CD4-positive, alpha-beta T cell (primary cell): Measurements from ENCODE around the gene TMEM272. TPM values are rescaled to one million over a fixed set of nuclear protein-coding genes. Genes with fewer than 3 reads are reported as not detected.
A peak's percentile ranks its signal among the peaks of the same experiment; 100 is the strongest.

Experiments
- ATAC-seq: fragments of 200-7000 bp; cut with Tn5 transposase; one replicate; pipeline ENCODE4 v1.10.0; 2022; ENCODE audit warnings: mild to moderate bottlenecking; ENCODE audit not compliant: poor library complexity
- CTCF ChIA-PET: fragments of 350-600 bp; sonication (Branson Sonifier 250); formaldehyde crosslinking; loops from one replicate; lab custom pipeline; 2021; ENCODE audit warnings: antibody characterized with exemption, inconsistent platforms; lab: Charles Lee
- POLR2A ChIA-PET: fragments of 350-600 bp; sonication (Branson Sonifier 250); formaldehyde crosslinking; loops from one replicate; lab custom pipeline; 2021; ENCODE audit warnings: antibody characterized with exemption, inconsistent platforms; lab: Charles Lee
- DNase-seq, 14 experiments: peaks; one replicate each; pipeline ENCODE4 v3.0.0-alpha.2; 2013 to 2020; ENCODE audit warnings: mixed read lengths in 2 of 14
- H3K27ac ChIP-seq, 2 donors: one replicate each; pipeline versions ENCODE4 v1.5.1 to v1.7.0; 2013; ENCODE audit warnings: low read length in 2 of 2, low read depth in 1 of 2, mild to moderate bottlenecking in 1 of 2
- H3K27me3 ChIP-seq, 2 experiments: 1 replicate in 1 of 2; 2 replicates in 1 of 2; pipeline versions ENCODE4 v1.6.1 to v1.7.0; 2013; ENCODE audit warnings: low read length in 2 of 2, control low read depth in 1 of 2, mild to moderate bottlenecking in 1 of 2, moderate library complexity in 1 of 2; ENCODE audit not compliant: insufficient read depth in 2 of 2, control insufficient read depth in 1 of 2
- H3K36me3 ChIP-seq: one replicate; pipeline ENCODE4 v1.6.1; 2013; ENCODE audit warnings: low read length, control low read depth; ENCODE audit not compliant: insufficient read depth
- H3K4me1 ChIP-seq: one replicate; pipeline ENCODE4 v1.6.1; 2013; ENCODE audit warnings: low read length, control low read depth; ENCODE audit not compliant: insufficient read depth
- H3K4me3 ChIP-seq: one replicate; pipeline ENCODE4 v1.5.1; 2013; ENCODE audit warnings: mild to moderate bottlenecking, low read length, moderate library complexity
- H3K9me3 ChIP-seq, 2 experiments: 1 replicate in 1 of 2; 2 replicates in 1 of 2; pipeline versions ENCODE4 v1.6.1 to v1.7.0; 2013; ENCODE audit warnings: low read length in 2 of 2, mild to moderate bottlenecking in 2 of 2, control low read depth in 1 of 2, moderate library complexity in 1 of 2; ENCODE audit not compliant: control insufficient read depth in 1 of 2, insufficient read depth in 1 of 2
- H3K27ac Mint-ChIP-seq: one replicate; pipeline ENCODE4 v1.8.0; 2020; ENCODE audit warnings: mixed read lengths
- H3K27me3 Mint-ChIP-seq: one replicate; pipeline ENCODE4 v1.8.0; 2021; ENCODE audit warnings: mixed read lengths
- H3K36me3 Mint-ChIP-seq: one replicate; pipeline ENCODE4 v1.8.0; 2021; ENCODE audit warnings: low read depth, mixed read lengths
- H3K4me1 Mint-ChIP-seq: one replicate; pipeline ENCODE4 v1.8.0; 2021; ENCODE audit warnings: low read depth, mixed read lengths
- H3K4me3 Mint-ChIP-seq: one replicate; pipeline ENCODE4 v1.8.0; 2020; ENCODE audit warnings: mild to moderate bottlenecking, mixed read lengths
- H3K9me3 Mint-ChIP-seq: one replicate; pipeline ENCODE4 v1.8.0; 2020; ENCODE audit warnings: mixed read lengths
- intact Hi-C, 2 experiments: fragments of 100-400 bp; cut with DNase I in 1 of 2; cut with micrococcal nuclease in 1 of 2; formaldehyde crosslinking; loops; one replicate each; pipeline versions ENCODE4 v1.15.1 to v1.9.0; 2023 to 2025; cut with DNase I, micrococcal nuclease
- total RNA-seq, 174 experiments: library from RNA in 2 of 174; stranded (reverse) in 2 of 174; gene quantifications; one replicate each; pipeline ENCODE4 v1.2.3 and lab custom pipeline; 2021 to 2026
- TF ChIP-seq, protein P1 (sequence below): fragments of 200-600 bp; IDR thresholded peaks from one replicate; pipeline ENCODE4 v1.8.0; 2022; ENCODE audit warnings: antibody characterized with exemption, mild to moderate bottlenecking

Gene TMEM272
- total RNA-seq, 2 experiments from 2014 or later = 2.7 to 2.8 TPM

DNA sequence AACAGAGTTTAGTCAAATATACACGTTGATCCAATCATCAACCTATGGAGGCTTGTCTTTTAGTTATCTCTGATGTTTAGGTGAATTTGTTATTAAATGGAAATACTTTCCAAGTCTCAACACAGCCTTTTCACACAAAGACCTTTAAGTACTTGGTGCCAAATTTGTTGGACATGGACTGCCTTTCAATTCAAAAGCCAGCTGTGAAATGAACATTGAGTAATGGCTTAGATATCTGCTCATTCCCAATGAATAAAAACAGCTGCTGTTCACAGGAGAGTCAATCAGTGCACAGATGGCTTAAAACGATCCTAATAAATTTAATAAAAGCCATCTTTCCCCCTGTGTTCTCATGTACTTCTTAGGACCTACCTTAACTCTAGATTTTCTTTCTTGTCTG lies 21.1 kb downstream of the TMEM272 start:
- ChIA-PET CTCF (interaction anchor here (1.0 to 1.1 kb wide), 2 partner anchors 8 to 26 kb away, joined by 3 to 4 read pairs; no protein-coding TSS in a partner anchor), POLR2A (interaction anchor here (5.0 to 10.0 kb wide), 4 partner anchors 8 to 371 kb away, joined by 42 to 153 read pairs (median 77); partner anchors contain the start of gene INTS6)
- DNase-seq (no peak), ATAC-seq (no peak)
- H3K9me3 Mint-ChIP-seq = no peaks in the 10 kb centered on the region
- H3K27me3 Mint-ChIP-seq = no peaks in the 10 kb centered on the region
- Histone ChIP-seq H3K36me3 (peaks cover 5% of the 10 kb centered on the region), H3K4me1 (peaks cover 85% of the 10 kb centered on the region), H3K4me3 (peak overlapping the region; percentile 54), H3K27ac (peak overlapping the region; percentile 76 to 79), H3K27me3 (no peaks in the 10 kb centered on the region), H3K9me3 (no peaks in the 10 kb centered on the region)
- intact Hi-C loops = loop anchor here (2.0 to 10.0 kb wide), 4 partner anchors 368 to 1699 kb away; partner anchors contain the start of genes CKAP2 (in 1 of the 2) and INTS6 (in 1 of the 2)
- peaks cover 88% of the 10 kb centered on the region for H3K4me1 Mint-ChIP-seq
- H3K27ac Mint-ChIP-seq = peak overlapping the region; percentile 89
- peak overlapping the region; percentile 86 for H3K4me3 Mint-ChIP-seq
- H3K36me3 Mint-ChIP-seq = peaks cover 55% of the 10 kb centered on the region
- TF ChIP-seq, protein P1, sequence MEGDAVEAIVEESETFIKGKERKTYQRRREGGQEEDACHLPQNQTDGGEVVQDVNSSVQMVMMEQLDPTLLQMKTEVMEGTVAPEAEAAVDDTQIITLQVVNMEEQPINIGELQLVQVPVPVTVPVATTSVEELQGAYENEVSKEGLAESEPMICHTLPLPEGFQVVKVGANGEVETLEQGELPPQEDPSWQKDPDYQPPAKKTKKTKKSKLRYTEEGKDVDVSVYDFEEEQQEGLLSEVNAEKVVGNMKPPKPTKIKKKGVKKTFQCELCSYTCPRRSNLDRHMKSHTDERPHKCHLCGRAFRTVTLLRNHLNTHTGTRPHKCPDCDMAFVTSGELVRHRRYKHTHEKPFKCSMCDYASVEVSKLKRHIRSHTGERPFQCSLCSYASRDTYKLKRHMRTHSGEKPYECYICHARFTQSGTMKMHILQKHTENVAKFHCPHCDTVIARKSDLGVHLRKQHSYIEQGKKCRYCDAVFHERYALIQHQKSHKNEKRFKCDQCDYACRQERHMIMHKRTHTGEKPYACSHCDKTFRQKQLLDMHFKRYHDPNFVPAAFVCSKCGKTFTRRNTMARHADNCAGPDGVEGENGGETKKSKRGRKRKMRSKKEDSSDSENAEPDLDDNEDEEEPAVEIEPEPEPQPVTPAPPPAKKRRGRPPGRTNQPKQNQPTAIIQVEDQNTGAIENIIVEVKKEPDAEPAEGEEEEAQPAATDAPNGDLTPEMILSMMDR = no peak

DNA sequence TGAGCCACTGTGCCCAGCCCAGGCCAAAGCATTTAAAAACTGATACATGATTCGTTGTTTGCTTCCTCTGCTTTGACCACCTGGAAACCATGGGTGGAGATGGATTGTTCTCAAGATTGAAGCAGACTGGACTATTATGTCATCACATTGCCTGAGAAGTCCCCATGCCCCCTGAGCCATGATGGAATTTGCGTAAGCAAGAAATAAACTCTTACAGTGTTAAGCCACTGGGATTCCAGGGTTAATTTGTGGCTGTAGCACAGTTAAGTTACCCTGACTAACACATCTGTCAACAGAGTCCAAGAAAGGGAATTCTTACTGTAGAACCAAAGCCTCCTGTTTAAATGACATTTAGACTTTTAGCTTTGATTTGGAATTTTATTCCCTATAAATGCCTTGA lies 21.6 kb downstream of the TMEM272 start:
- Histone ChIP-seq H3K9me3 (no peaks in the 10 kb centered on the region), H3K4me3 (peak overlapping the region; percentile 54), H3K36me3 (peaks cover 5% of the 10 kb centered on the region), H3K27me3 (no peaks in the 10 kb centered on the region), H3K4me1 (peaks cover 87% of the 10 kb centered on the region), H3K27ac (peak overlapping the region; percentile 76 to 79)
- Mint-ChIP-seq H3K27me3 (no peaks in the 10 kb centered on the region), H3K4me3 (peak overlapping the region; percentile 86), H3K36me3 (peaks cover 60% of the 10 kb centered on the region), H3K27ac (peak overlapping the region; percentile 89), H3K4me1 (peaks cover 88% of the 10 kb centered on the region), H3K9me3 (no peaks in the 10 kb centered on the region)
- intact Hi-C loops = loop anchor here (5.0 to 10.0 kb wide), 3 partner anchors 369 to 1699 kb away; partner anchors contain the start of gene CKAP2 (in 1 of the 2)
- DNase-seq = no peak
- TF ChIP-seq, protein P1 = no peak
- ChIA-PET POLR2A (interaction anchor here (3.5 to 10.0 kb wide), 5 partner anchors 9 to 371 kb away, joined by 27 to 153 read pairs (median 44); partner anchors contain the start of genes DHRS12 and INTS6), CTCF (interaction anchor here (1.0 to 3.0 kb wide), 3 partner anchors 9 to 26 kb away, joined by 3 to 15 read pairs (median 4); no protein-coding TSS in a partner anchor)
- ATAC-seq = no peak

DNA sequence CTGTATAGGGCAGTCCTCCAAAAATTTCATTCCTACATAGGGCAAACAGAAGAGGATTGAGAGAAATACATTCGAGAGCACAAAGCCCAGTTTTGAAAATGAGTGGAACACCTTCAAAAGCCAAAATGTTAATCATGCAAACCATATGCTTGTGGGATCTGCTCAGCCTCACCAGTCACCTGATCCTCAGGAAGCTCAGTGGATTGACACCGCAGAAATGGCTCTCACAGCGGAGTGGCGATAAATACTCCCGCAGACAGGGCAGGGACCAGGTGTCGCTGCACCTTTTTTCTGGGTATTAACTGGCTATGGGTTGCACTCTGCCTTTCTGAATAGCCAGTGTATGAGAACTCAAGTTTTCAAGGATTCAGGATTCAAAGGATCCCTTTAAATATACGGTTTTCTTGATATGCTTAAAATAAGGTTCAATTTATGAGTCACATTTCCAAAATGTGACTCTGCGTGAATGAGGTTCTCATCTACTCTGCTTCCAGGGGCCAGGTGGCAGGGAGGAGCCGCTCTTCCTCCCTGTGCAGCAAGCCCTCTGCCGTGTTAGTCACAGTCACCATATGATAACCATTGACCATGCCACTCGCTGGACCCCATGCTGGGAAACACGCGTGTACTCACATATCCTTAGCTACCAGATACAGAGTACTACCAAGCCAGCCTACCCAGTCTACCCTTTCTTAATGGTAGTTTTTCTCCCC lies 22.7 kb downstream of the TMEM272 start:
- Mint-ChIP-seq H3K36me3 (peaks cover 66% of the 10 kb centered on the region), H3K27me3 (no peaks in the 10 kb centered on the region), H3K9me3 (no peaks in the 10 kb centered on the region), H3K27ac (peak overlapping the region; percentile 89), H3K4me1 (peaks cover 86% of the 10 kb centered on the region), H3K4me3 (peak overlapping the region; percentile 86)
- ChIA-PET CTCF (interaction anchor here (0.8 to 3.5 kb wide), 3 partner anchors 10 to 25 kb away, joined by 5 to 15 read pairs (median 12); partner anchors contain the start of gene TMEM272), POLR2A (interaction anchor here (1.0 to 10.0 kb wide), 13 partner anchors 7 to 830 kb away, joined by 3 to 153 read pairs (median 12); partner anchors contain the start of genes DHRS12, INTS6, SUGT1 and TMEM272)
- TF ChIP-seq, protein P1 = no peak
- H3K27me3 ChIP-seq = no peaks in the 10 kb centered on the region
- H3K9me3 ChIP-seq = no peaks in the 10 kb centered on the region
- DNase-seq (peak in 6 of 14 experiments; percentile 20 to 67 (median 61)), ATAC-seq (peak; percentile 22)
- peaks cover 5% of the 10 kb centered on the region for H3K36me3 ChIP-seq
- H3K27ac ChIP-seq = peak overlapping the region; percentile 76 to 79
- peak overlapping the region; percentile 54 for H3K4me3 ChIP-seq
- H3K4me1 ChIP-seq = peaks cover 87% of the 10 kb centered on the region
- intact Hi-C loops = loop anchor here (5.0 to 10.0 kb wide), 3 partner anchors 370 to 1697 kb away; partner anchors contain the start of gene CKAP2 (in 1 of the 2)
